Measurements from ENCODE around the gene PLCB3.

- TF ChIP-seq, protein P1, sequence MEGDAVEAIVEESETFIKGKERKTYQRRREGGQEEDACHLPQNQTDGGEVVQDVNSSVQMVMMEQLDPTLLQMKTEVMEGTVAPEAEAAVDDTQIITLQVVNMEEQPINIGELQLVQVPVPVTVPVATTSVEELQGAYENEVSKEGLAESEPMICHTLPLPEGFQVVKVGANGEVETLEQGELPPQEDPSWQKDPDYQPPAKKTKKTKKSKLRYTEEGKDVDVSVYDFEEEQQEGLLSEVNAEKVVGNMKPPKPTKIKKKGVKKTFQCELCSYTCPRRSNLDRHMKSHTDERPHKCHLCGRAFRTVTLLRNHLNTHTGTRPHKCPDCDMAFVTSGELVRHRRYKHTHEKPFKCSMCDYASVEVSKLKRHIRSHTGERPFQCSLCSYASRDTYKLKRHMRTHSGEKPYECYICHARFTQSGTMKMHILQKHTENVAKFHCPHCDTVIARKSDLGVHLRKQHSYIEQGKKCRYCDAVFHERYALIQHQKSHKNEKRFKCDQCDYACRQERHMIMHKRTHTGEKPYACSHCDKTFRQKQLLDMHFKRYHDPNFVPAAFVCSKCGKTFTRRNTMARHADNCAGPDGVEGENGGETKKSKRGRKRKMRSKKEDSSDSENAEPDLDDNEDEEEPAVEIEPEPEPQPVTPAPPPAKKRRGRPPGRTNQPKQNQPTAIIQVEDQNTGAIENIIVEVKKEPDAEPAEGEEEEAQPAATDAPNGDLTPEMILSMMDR (IDR thresholded peaks at IDR 0.05; ENCODE audit: low read length): no peak
- no peak for TF ChIP-seq EZH2 (IDR thresholded peaks at IDR 0.05; ENCODE audit: borderline replicate concordance, low read length)
Observed at GRCh38 chr11:64209563-64209843, 41.8 kb upstream of the PLCB3 start.

All from OCI-LY1 (cell line).